Ascending aorta (tissue), 2 donors: ENCODE measurements around the gene RASGRP2. TPM values are rescaled to one million over a fixed set of nuclear protein-coding genes. Genes with fewer than 3 reads are reported as not detected.

ENCODE experiments used
- DNase-seq, 2 donors: peaks; one replicate each; pipeline ENCODE4 v3.0.0-alpha.2; 2019; ENCODE audit warnings: low spot score in 2 of 2
- H3K27ac ChIP-seq, 2 donors: fragments of 200-600 bp; sonication (generic); one replicate each; pipeline ENCODE4 v1.5.1; 2016 to 2017; ENCODE audit warnings: mild to moderate bottlenecking in 1 of 2
- H3K27me3 ChIP-seq: fragments of 200-600 bp; sonication (generic); one replicate; pipeline ENCODE4 v1.5.1; 2017
- H3K36me3 ChIP-seq, 2 donors: fragments of 200-600 bp; sonication (generic); one replicate each; pipeline ENCODE4 v1.5.1; 2016
- H3K4me1 ChIP-seq, 2 donors: fragments of 200-600 bp; sonication (generic); one replicate each; pipeline ENCODE4 v1.5.1; 2016 to 2017; ENCODE audit warnings: mild to moderate bottlenecking in 1 of 2
- H3K4me3 ChIP-seq, 2 donors: fragments of 200-600 bp; sonication (generic); one replicate each; pipeline ENCODE4 v1.5.1; 2016 to 2017; ENCODE audit warnings: mild to moderate bottlenecking in 1 of 2
- H3K9me3 ChIP-seq, 2 donors: fragments of 200-600 bp; sonication (generic); one replicate each; pipeline ENCODE4 v1.5.1; 2016
- CTCF ChIP-seq, 3 experiments: fragments of 200-600 bp in 2 of 3; fragments of 450-650 bp in 1 of 3; sonication (generic) in 2 of 3; IDR thresholded peaks; one replicate each; pipeline ENCODE4 v1.5.1; 2016 to 2019; ENCODE audit warnings: antibody characterized with exemption in 3 of 3, mild to moderate bottlenecking in 1 of 3, moderate library complexity in 1 of 3
- intact Hi-C: fragments of 100-400 bp; cut with DNase I; formaldehyde crosslinking; loops from one replicate; pipeline ENCODE4 v1.15.1; 2023
- total RNA-seq: library from RNA; depleted of rRNA; stranded (reverse); fragments of >200 nt; gene quantifications from one replicate; pipeline ENCODE4 v1.1.0, GENCODE V29; 2016

Gene RASGRP2
- total RNA-seq, 1 donor from 2014 or later: 44.2 TPM

- Histone ChIP-seq H3K36me3 (peaks cover 77 to 84% of the 10 kb centered on the region in 2 donors), H3K4me3 (no peak overlapping the region), H3K4me1 (peaks cover 14 to 35% of the 10 kb centered on the region in 2 donors), H3K9me3 (no peaks in the 10 kb centered on the region), H3K27me3 (no peaks in the 10 kb centered on the region), H3K27ac (peak overlapping the region in 1 of 2 donors; percentile 80)
- peak in 1 of 2 donors; percentile 62 for DNase-seq
- TF ChIP-seq CTCF (IDR thresholded peaks at IDR 0.05): no peak
- intact Hi-C loops: no loop called here
Observed at GRCh38 chr11:64765291-64765850, 21.4 kb upstream of the RASGRP2 start.

GRCh38 chr11:64764753-64765152, 20.8 kb upstream of the RASGRP2 start:
- Histone ChIP-seq H3K4me1 (peaks cover 17 to 41% of the 10 kb centered on the region in 2 donors), H3K36me3 (peaks cover 70 to 78% of the 10 kb centered on the region in 2 donors), H3K27me3 (no peaks in the 10 kb centered on the region), H3K9me3 (no peaks in the 10 kb centered on the region), H3K27ac (peak overlapping the region in 1 of 2 donors; percentile 80), H3K4me3 (no peak overlapping the region)
- intact Hi-C loops: no loop called here
- no peak for TF ChIP-seq CTCF (IDR thresholded peaks at IDR 0.05)
- peak in 1 of 2 donors; percentile 37 for DNase-seq

- intact Hi-C loops: no loop called here
- peak overlapping the region; percentile 75 to 80 for H3K27ac ChIP-seq
- H3K9me3 ChIP-seq: no peaks in the 10 kb centered on the region
- H3K36me3 ChIP-seq: peaks cover 64 to 72% of the 10 kb centered on the region in 2 donors
- no peak overlapping the region for H3K4me3 ChIP-seq
- peaks cover 21 to 47% of the 10 kb centered on the region in 2 donors for H3K4me1 ChIP-seq
- DNase-seq: peak in 1 of 2 donors; percentile 61
- TF ChIP-seq CTCF (IDR thresholded peaks at IDR 0.05): no peak
- no peaks in the 10 kb centered on the region for H3K27me3 ChIP-seq
Observed at GRCh38 chr11:64764040-64764611, 20.2 kb upstream of the RASGRP2 start.

- Histone ChIP-seq H3K4me1 (peaks cover 22 to 53% of the 10 kb centered on the region in 2 donors), H3K27me3 (no peaks in the 10 kb centered on the region), H3K36me3 (peaks cover 59 to 66% of the 10 kb centered on the region in 2 donors), H3K27ac (peak overlapping the region; percentile 75 to 80), H3K4me3 (no peak overlapping the region), H3K9me3 (no peaks in the 10 kb centered on the region)
- peak in 1 of 2 donors; percentile 62 for DNase-seq
- TF ChIP-seq CTCF (IDR thresholded peaks at IDR 0.05): no peak
- intact Hi-C loops: no loop called here
Observed at GRCh38 chr11:64763526-64764039, 19.6 kb upstream of the RASGRP2 start.

- TF ChIP-seq CTCF (IDR thresholded peaks at IDR 0.05): no peak
- Histone ChIP-seq H3K9me3 (no peaks in the 10 kb centered on the region), H3K4me1 (peaks cover 22 to 51% of the 10 kb centered on the region in 2 donors), H3K36me3 (peaks cover 52 to 60% of the 10 kb centered on the region in 2 donors), H3K27me3 (no peaks in the 10 kb centered on the region), H3K4me3 (no peak overlapping the region), H3K27ac (peak overlapping the region; percentile 75 to 80)
- peak in 1 of 2 donors; percentile 71 for DNase-seq
- intact Hi-C loops: no loop called here
Observed at GRCh38 chr11:64762674-64763525, 19.0 kb upstream of the RASGRP2 start.
